ENCODE data around the gene SPEF2. TPM values are rescaled to one million over a fixed set of nuclear protein-coding genes. Genes with fewer than 3 reads are reported as not detected.
A peak's percentile ranks its signal among the peaks of the same experiment; 100 is the strongest.

SPEF2 gene
- total and polyA plus RNA-seq, 10 of the 15 experiments (the other 5 are each of a cell fraction or from before 2014, with no cell fraction given), result 0.03 to 2.0 (median 0.07) TPM; not detected in 3

- ATAC-seq, result peak; percentile 39
- no peak for DNase-seq (ENCODE audit: low read depth, low spot score)
- intact Hi-C loops (cut with micrococcal nuclease; ENCODE audit: unreplicated experiment) (no loop called here), in situ Hi-C loops (cut with MboI) (no loop called here)
- Histone ChIP-seq H3K4me1 (ENCODE audit: control insufficient read depth, insufficient read depth, low read length) (no peaks in the 10 kb centered on the region), H3K27me3 (replicated peaks in 1 of 2; ENCODE audit: control insufficient read depth in 2 of 2, insufficient read depth in 2 of 2, low read length in 1 of 2) (no peaks in the 10 kb centered on the region), H3K9ac (ENCODE audit: control insufficient read depth, insufficient read depth, low read length) (no peak overlapping the region), H3K4me3 (no peak overlapping the region), H3K9me3 (replicated peaks; ENCODE audit: control insufficient read depth, insufficient read depth, low read length) (no peaks in the 10 kb centered on the region), H3K36me3 (ENCODE audit: control insufficient read depth in 2 of 2, insufficient read depth in 2 of 2, low read length in 1 of 2) (no peaks in the 10 kb centered on the region), H2AFZ (ENCODE audit: control insufficient read depth, low read depth, low read length) (no peak overlapping the region), H3K79me2 (ENCODE audit: control insufficient read depth, insufficient read depth, low read length) (no peaks in the 10 kb centered on the region), H3K27ac (ENCODE audit: control insufficient read depth, insufficient read depth) (no peak overlapping the region), H3K4me2 (ENCODE audit: control insufficient read depth, insufficient read depth) (no peak overlapping the region), H4K20me1 (ENCODE audit: control insufficient read depth, insufficient read depth) (no peaks in the 10 kb centered on the region)
- RAD21 ChIA-PET (ENCODE audit: unreplicated experiment), result no interaction called here
- CTCF ChIA-PET, result interaction anchor here (1.3 to 1.5 kb wide), 3 partner anchors 11 to 121 kb away, joined by 3 to 5 read pairs (median 4); no protein-coding TSS in a partner anchor
- POLR2A ChIA-PET, result interaction anchor here (1.2 to 1.5 kb wide), 2 partner anchors 19 to 47 kb away, joined by 3 to 4 read pairs; no protein-coding TSS in a partner anchor
- WGBS (ENCODE audit: insufficient coverage, insufficient replicate concordance, low lambda C conversion rate, missing lambda C conversion rate), result 7% methylated on average over 1 of the region's 1 CpG
- SMC1A ChIA-PET (ENCODE audit: uncharacterized antibody, unreplicated experiment), result interaction anchor here (1.0 to 2.3 kb wide), 7 partner anchors 9 to 121 kb away, joined by 3 to 7 read pairs (median 4); no protein-coding TSS in a partner anchor
- TF ChIP-seq CHD4 (IDR thresholded peaks at IDR 0.05) (no peak), HDGF (IDR thresholded peaks at IDR 0.05) (no peak), SRF (IDR thresholded peaks at IDR 0.05; ENCODE audit: low read depth in 2 of 2, low read length in 2 of 2) (no peak), LARP7 (IDR thresholded peaks at IDR 0.05) (no peak)
- FAIRE-seq, result no peak
- BruUV-seq (replicated peaks), result no TSS peak
Observed at GRCh38 chr5:35804201-35804653, 186.6 kb downstream of the SPEF2 start.

GRCh38 chr5:35804841-35805240 lies 187.2 kb downstream of the SPEF2 start:
- in situ Hi-C loops (cut with MboI) (no loop called here), intact Hi-C loops (cut with micrococcal nuclease; ENCODE audit: unreplicated experiment) (no loop called here)
- Histone ChIP-seq H3K27me3 (replicated peaks in 1 of 2; ENCODE audit: control insufficient read depth in 2 of 2, insufficient read depth in 2 of 2, low read length in 1 of 2) (no peaks in the 10 kb centered on the region), H2AFZ (ENCODE audit: control insufficient read depth, low read depth, low read length) (no peak overlapping the region), H3K9ac (ENCODE audit: control insufficient read depth, insufficient read depth, low read length) (no peak overlapping the region), H3K36me3 (ENCODE audit: control insufficient read depth in 2 of 2, insufficient read depth in 2 of 2, low read length in 1 of 2) (no peaks in the 10 kb centered on the region), H3K27ac (ENCODE audit: control insufficient read depth, insufficient read depth) (no peak overlapping the region), H3K9me3 (replicated peaks; ENCODE audit: control insufficient read depth, insufficient read depth, low read length) (no peaks in the 10 kb centered on the region), H4K20me1 (ENCODE audit: control insufficient read depth, insufficient read depth) (no peaks in the 10 kb centered on the region), H3K4me3 (no peak overlapping the region), H3K79me2 (ENCODE audit: control insufficient read depth, insufficient read depth, low read length) (no peaks in the 10 kb centered on the region), H3K4me2 (ENCODE audit: control insufficient read depth, insufficient read depth) (no peak overlapping the region), H3K4me1 (ENCODE audit: control insufficient read depth, insufficient read depth, low read length) (no peaks in the 10 kb centered on the region)
- BruUV-seq (replicated peaks), result no TSS peak
- FAIRE-seq (no peak), ATAC-seq (no peak), DNase-seq (ENCODE audit: low read depth, low spot score) (no peak)
- ChIA-PET CTCF (interaction anchor here (1.3 to 1.5 kb wide), 2 partner anchors 10 to 17 kb away, joined by 3 to 4 read pairs; no protein-coding TSS in a partner anchor), RAD21 (ENCODE audit: unreplicated experiment) (no interaction called here), POLR2A (interaction anchor here (1.2 to 1.5 kb wide), 2 partner anchors 18 to 46 kb away, joined by 3 to 4 read pairs; no protein-coding TSS in a partner anchor), SMC1A (ENCODE audit: uncharacterized antibody, unreplicated experiment) (interaction anchor here (1.2 to 2.3 kb wide), 4 partner anchors 10 to 120 kb away, joined by 4 to 7 read pairs (median 4); no protein-coding TSS in a partner anchor)
- TF ChIP-seq NFIC (IDR thresholded peaks at IDR 0.05; ENCODE audit: low read depth, low read length) (no peak), MYB (IDR thresholded peaks at IDR 0.05; ENCODE audit: borderline replicate concordance, low read depth, low read length) (no peak), RBBP5 (conservative IDR thresholded peaks at IDR 0.05) (no peak), KDM1A (IDR thresholded peaks at IDR 0.05; ENCODE audit: borderline replicate concordance) (no peak), SKIL (IDR thresholded peaks at IDR 0.05; ENCODE audit: low read depth, poor library complexity, severe bottlenecking) (no peak), TAF1 (IDR thresholded peaks at IDR 0.05; ENCODE audit: borderline replicate concordance, low read depth, low read length) (no peak), NFYA (IDR thresholded peaks at IDR 0.05; ENCODE audit: borderline replicate concordance, low read depth, low read length) (no peak), SIN3A (IDR thresholded peaks at IDR 0.05; ENCODE audit: low read depth, low read length) (no peak), ATF7 (IDR thresholded peaks at IDR 0.05; ENCODE audit: low read depth) (no peak), CBX3 (IDR thresholded peaks at IDR 0.05; ENCODE audit: borderline replicate concordance, low read depth) (no peak), FOS (IDR thresholded peaks at IDR 0.05; ENCODE audit: borderline replicate concordance, extremely low read depth, insufficient read length) (no peak)
- TF ChIP-seq, protein P1, sequence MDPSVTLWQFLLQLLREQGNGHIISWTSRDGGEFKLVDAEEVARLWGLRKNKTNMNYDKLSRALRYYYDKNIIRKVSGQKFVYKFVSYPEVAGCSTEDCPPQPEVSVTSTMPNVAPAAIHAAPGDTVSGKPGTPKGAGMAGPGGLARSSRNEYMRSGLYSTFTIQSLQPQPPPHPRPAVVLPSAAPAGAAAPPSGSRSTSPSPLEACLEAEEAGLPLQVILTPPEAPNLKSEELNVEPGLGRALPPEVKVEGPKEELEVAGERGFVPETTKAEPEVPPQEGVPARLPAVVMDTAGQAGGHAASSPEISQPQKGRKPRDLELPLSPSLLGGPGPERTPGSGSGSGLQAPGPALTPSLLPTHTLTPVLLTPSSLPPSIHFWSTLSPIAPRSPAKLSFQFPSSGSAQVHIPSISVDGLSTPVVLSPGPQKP (IDR thresholded peaks at IDR 0.05; ENCODE audit: low read depth, low read length), result no peak
